ENCODE data around the gene RFTN1. TPM values are rescaled to one million over a fixed set of nuclear protein-coding genes. Genes with fewer than 3 reads are reported as not detected.

Gene RFTN1
- total and polyA plus RNA-seq, 2 of the 8 experiments (the other 6 are each of a cell fraction or from before 2014, with no cell fraction given), result 4.6 to 6.7 TPM

DNA sequence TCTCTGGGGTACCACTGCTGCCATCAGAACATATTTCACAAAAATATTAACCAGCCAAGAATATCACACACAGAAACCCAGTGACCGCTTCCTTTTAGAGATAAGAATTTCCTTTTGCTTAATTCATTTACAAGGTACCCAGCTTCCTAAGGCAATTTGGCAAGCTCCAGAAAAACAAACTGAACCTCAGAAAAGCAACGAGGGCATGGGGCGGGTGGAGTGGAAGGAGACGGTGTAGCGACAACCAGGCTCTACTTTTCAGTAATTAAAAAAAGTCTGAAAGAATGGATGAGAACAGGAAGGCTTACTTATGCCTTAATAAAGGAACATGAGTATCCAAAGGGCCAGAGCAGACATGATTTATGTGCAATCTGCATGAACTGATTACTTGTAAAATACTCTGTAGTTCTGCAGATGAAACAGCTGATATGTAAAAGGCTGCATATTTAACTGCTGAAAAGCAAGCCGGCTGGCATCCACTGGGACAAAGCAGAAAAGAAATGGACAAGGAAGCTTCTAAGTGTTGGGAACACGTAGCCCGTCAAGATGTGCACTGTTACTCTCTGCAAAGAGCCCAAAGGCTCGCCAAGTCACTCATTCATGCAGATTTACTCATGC lies 18.6 kb downstream of the RFTN1 start (continued):
- no peak for TF ChIP-seq EP300 (IDR thresholded peaks at IDR 0.05; ENCODE audit: borderline replicate concordance in 1 of 2, low read depth in 2 of 2, low read length in 2 of 2)

Measured in H1 (cell line).